Activated B cell treated with CpG ODN at 0.5 μM for 24 hours (primary cell): Measurements from ENCODE around the gene ZNF79. TPM values are rescaled to one million over a fixed set of nuclear protein-coding genes. Genes with fewer than 3 reads are reported as not detected.

Source experiments
- ATAC-seq: fragments of 200-7000 bp; cut with Tn5 transposase; one replicate; pipeline ENCODE4 v1.10.0; 2021; ENCODE audit warnings: low read depth, mild to moderate bottlenecking, moderate library complexity
- CTCF ChIA-PET: fragments of 350-600 bp; sonication (Branson Sonifier 250); formaldehyde crosslinking; loops from one replicate; lab custom pipeline; 2021; ENCODE audit warnings: antibody characterized with exemption; lab: Charles Lee
- POLR2A ChIA-PET: fragments of 350-600 bp; sonication (Branson Sonifier 250); formaldehyde crosslinking; loops from one replicate; lab custom pipeline; 2021; ENCODE audit warnings: antibody characterized with exemption; lab: Charles Lee
- DNase-seq: peaks from one replicate; pipeline ENCODE4 v3.0.0; 2022
- H3K27ac Mint-ChIP-seq: one replicate; pipeline ENCODE4 v1.8.0; 2020; ENCODE audit warnings: mixed read lengths
- H3K27me3 Mint-ChIP-seq: one replicate; pipeline ENCODE4 v1.8.0; 2021; ENCODE audit warnings: mixed read lengths
- H3K36me3 Mint-ChIP-seq: one replicate; pipeline ENCODE4 v1.8.0; 2021; ENCODE audit warnings: low read depth, mixed read lengths
- H3K4me1 Mint-ChIP-seq: one replicate; pipeline ENCODE4 v1.8.0; 2021; ENCODE audit warnings: mixed read lengths
- H3K4me3 Mint-ChIP-seq: one replicate; pipeline ENCODE4 v1.8.0; 2020; ENCODE audit warnings: mild to moderate bottlenecking, mixed read lengths
- H3K9me3 Mint-ChIP-seq: one replicate; pipeline ENCODE4 v1.8.0; 2020; ENCODE audit warnings: mixed read lengths
- intact Hi-C: fragments of 100-400 bp; cut with micrococcal nuclease; formaldehyde crosslinking; loops from one replicate; pipeline ENCODE4 v1.15.1; 2024
- total RNA-seq: library from RNA; stranded (reverse); gene quantifications from 2 replicates; pipeline ENCODE4 v1.2.3, GENCODE V29; 2022
- TF ChIP-seq, protein P1 (sequence below): fragments of 200-600 bp; IDR thresholded peaks from one replicate; pipeline ENCODE4 v1.8.0; 2022; ENCODE audit warnings: antibody characterized with exemption, mild to moderate bottlenecking

ZNF79 gene
- total RNA-seq, 1 donor from 2014 or later, result 14.0 TPM

DNA sequence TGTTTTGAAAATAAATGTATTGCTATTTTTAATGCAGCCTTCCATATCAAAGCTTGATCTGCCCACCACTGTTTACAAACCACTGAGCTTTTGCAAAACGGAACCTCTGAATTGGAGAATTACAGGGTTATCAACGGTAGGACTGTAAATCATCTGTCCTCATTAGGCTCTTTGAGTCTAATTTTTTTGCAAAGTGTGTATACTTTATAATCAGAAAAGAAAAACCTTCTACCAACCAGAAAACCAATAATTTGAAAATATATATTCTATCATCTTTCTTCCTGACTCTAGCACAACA is 34.0 kb upstream of the ZNF79 start:
- H3K4me3 Mint-ChIP-seq, result no peak overlapping the region
- no peak overlapping the region for H3K27ac Mint-ChIP-seq
- peaks cover 5% of the 10 kb centered on the region for H3K27me3 Mint-ChIP-seq
- peaks cover 9% of the 10 kb centered on the region for H3K4me1 Mint-ChIP-seq
- DNase-seq (no peak), ATAC-seq (no peak)
- no peaks in the 10 kb centered on the region for H3K36me3 Mint-ChIP-seq
- intact Hi-C loops, result no loop called here
- TF ChIP-seq, protein P1, sequence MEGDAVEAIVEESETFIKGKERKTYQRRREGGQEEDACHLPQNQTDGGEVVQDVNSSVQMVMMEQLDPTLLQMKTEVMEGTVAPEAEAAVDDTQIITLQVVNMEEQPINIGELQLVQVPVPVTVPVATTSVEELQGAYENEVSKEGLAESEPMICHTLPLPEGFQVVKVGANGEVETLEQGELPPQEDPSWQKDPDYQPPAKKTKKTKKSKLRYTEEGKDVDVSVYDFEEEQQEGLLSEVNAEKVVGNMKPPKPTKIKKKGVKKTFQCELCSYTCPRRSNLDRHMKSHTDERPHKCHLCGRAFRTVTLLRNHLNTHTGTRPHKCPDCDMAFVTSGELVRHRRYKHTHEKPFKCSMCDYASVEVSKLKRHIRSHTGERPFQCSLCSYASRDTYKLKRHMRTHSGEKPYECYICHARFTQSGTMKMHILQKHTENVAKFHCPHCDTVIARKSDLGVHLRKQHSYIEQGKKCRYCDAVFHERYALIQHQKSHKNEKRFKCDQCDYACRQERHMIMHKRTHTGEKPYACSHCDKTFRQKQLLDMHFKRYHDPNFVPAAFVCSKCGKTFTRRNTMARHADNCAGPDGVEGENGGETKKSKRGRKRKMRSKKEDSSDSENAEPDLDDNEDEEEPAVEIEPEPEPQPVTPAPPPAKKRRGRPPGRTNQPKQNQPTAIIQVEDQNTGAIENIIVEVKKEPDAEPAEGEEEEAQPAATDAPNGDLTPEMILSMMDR, result no peak
- H3K9me3 Mint-ChIP-seq, result no peaks in the 10 kb centered on the region
- ChIA-PET CTCF (no interaction called here), POLR2A (no interaction called here)

DNA sequence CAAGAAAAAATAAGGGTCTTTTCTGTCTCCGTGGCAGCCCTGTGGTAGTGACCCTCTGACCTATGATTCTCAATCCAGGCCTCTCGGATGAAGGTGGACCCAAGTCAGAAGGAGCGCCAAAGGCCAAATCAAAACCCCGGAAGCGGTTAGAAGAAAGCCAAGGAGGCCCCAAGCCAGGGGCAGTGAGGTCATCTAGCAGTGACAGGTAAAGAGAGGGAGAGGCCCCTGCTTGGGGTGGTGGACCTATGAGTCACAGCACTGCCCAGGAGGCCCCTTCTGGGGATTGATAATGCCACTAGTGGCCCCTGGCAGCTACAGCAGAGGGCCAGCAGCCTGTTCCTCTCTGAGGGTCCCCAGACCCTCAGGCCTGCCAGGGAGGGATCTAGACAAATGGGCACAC is 33.6 kb upstream of the ZNF79 start:
- Mint-ChIP-seq H3K27me3 (peaks cover 5% of the 10 kb centered on the region), H3K27ac (no peak overlapping the region), H3K4me3 (no peak overlapping the region), H3K9me3 (no peaks in the 10 kb centered on the region), H3K36me3 (no peaks in the 10 kb centered on the region), H3K4me1 (peaks cover 9% of the 10 kb centered on the region)
- ChIA-PET CTCF (no interaction called here), POLR2A (no interaction called here)
- no peak for ATAC-seq
- TF ChIP-seq, protein P1, result no peak
- no peak for DNase-seq
- intact Hi-C loops, result no loop called here

- Mint-ChIP-seq H3K4me1 (peaks cover 13% of the 10 kb centered on the region), H3K27me3 (no peaks in the 10 kb centered on the region), H3K27ac (no peak overlapping the region), H3K4me3 (no peak overlapping the region), H3K9me3 (no peaks in the 10 kb centered on the region), H3K36me3 (no peaks in the 10 kb centered on the region)
- ATAC-seq (no peak), DNase-seq (no peak)
- TF ChIP-seq, protein P1, result no peak
- POLR2A ChIA-PET, result no interaction called here
- CTCF ChIA-PET, result no interaction called here
- intact Hi-C loops, result no loop called here
Observed at GRCh38 chr9:127392166-127392565, 32.0 kb upstream of the ZNF79 start.

DNA sequence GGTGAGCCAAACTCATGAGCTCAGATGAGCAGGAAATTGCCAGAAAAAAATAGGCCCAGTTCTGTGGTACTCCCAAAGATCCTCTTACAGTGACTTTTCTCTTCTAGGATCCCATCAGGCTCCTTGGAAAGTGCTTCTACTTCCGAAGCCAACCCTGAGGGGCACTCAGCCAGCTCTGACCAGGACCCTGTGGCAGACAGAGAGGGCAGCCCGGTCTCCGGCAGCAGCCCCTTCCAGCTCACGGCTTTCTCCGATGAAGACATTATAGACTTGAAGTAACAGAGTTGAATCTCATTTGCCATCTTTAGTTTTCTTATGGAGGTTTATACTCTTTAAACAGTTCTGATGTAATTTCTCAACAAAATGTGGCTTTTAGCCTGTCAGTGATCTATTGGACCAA is 31.2 kb upstream of the ZNF79 start:
- H3K27me3 Mint-ChIP-seq, result no peaks in the 10 kb centered on the region
- TF ChIP-seq, protein P1, result no peak
- ChIA-PET POLR2A (no interaction called here), CTCF (no interaction called here)
- no peak for DNase-seq
- ATAC-seq, result no peak
- H3K27ac Mint-ChIP-seq, result no peak overlapping the region
- intact Hi-C loops, result no loop called here
- no peaks in the 10 kb centered on the region for H3K36me3 Mint-ChIP-seq
- H3K4me3 Mint-ChIP-seq, result no peak overlapping the region
- H3K4me1 Mint-ChIP-seq, result peaks cover 14% of the 10 kb centered on the region
- H3K9me3 Mint-ChIP-seq, result no peaks in the 10 kb centered on the region

DNA sequence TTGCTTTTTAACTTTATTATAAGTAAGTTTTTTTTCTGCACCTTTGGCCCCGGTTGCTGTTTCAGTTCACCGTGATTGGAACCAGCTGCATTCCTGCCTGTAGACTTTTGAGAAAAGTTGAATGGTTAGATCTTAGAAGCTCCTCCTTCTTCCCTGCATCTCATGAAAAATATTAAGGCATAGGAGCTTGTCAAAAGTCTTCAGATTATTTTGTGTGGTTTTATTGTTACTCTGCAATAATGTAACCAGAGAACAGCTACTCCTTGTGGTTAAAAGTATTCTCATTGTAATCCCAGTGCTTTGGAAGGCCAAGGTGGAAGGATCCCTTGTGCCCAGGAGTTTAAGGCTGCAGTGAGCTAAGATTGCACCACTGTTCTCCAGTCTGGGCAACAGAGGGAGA is 30.5 kb upstream of the ZNF79 start:
- no peak overlapping the region for H3K27ac Mint-ChIP-seq
- H3K4me1 Mint-ChIP-seq, result peaks cover 13% of the 10 kb centered on the region
- H3K27me3 Mint-ChIP-seq, result no peaks in the 10 kb centered on the region
- no peak for DNase-seq
- CTCF ChIA-PET, result no interaction called here
- H3K4me3 Mint-ChIP-seq, result no peak overlapping the region
- H3K9me3 Mint-ChIP-seq, result no peaks in the 10 kb centered on the region
- no peaks in the 10 kb centered on the region for H3K36me3 Mint-ChIP-seq
- intact Hi-C loops, result no loop called here
- TF ChIP-seq, protein P1, result no peak
- POLR2A ChIA-PET, result interaction anchor here (0.7 kb wide), 1 partner anchor 39 kb away, joined by 5 read pairs; no protein-coding TSS in a partner anchor
- no peak for ATAC-seq
